ENCODE data around the gene CHMP3. TPM values are rescaled to one million over a fixed set of nuclear protein-coding genes. Genes with fewer than 3 reads are reported as not detected.

CHMP3 gene
- total and polyA plus RNA-seq, 2 of the 13 experiments (the other 11 are each of a cell fraction or from before 2014, with no cell fraction given) = 64.1 to 114 TPM

GRCh38 chr2:86525421-86526340, 37.6 kb downstream of the CHMP3 start:
- Histone ChIP-seq H3K4me3 (replicated peaks in 1 of 3; ENCODE audit: insufficient read depth in 1 of 3, low read depth in 2 of 3, low read length in 3 of 3) (no peak overlapping the region), H2AFZ (ENCODE audit: low read length) (no peak overlapping the region), H3K79me2 (ENCODE audit: insufficient read depth, low read length) (no peaks in the 10 kb centered on the region), H3K27me3 (ENCODE audit: control insufficient read depth in 1 of 2, insufficient read depth in 2 of 2, low read length in 2 of 2) (no peaks in the 10 kb centered on the region), H3K9ac (ENCODE audit: insufficient read depth, low read depth, low read length) (no peak overlapping the region), H3K4me1 (ENCODE audit: insufficient read depth, low read length) (peaks cover 5% of the 10 kb centered on the region; the same call in 1 of the 2 replicates), H3K27ac (ENCODE audit: extremely low read length, insufficient read depth, low read length) (no peak overlapping the region), H3K9me3 (ENCODE audit: low read length) (peaks cover 1% of the 10 kb centered on the region; the same call in 1 of the 2 replicates), H3K4me2 (ENCODE audit: low read depth, low read length) (no peak overlapping the region), H4K20me1 (ENCODE audit: insufficient read depth, low read length) (no peaks in the 10 kb centered on the region), H3K36me3 (replicated peaks in 1 of 2; ENCODE audit: control insufficient read depth in 1 of 2, insufficient read depth in 2 of 2, low read length in 2 of 2) (peaks cover 4 to 17% of the 10 kb centered on the region in 2 experiments)
- ChIA-PET POLR2A (no interaction called here), CTCF (ENCODE audit: low intra/inter-chr PET ratio, low total read pairs) (no interaction called here)
- WGBS (ENCODE audit: low lambda C conversion rate) = 94% methylated on average over 11 of the region's 11 CpGs
- in situ Hi-C loops (cut with HindIII; ENCODE audit: extremely low pct_ligation_motif_present, low pct_unique_long_range_greater_than_20kb) = no loop called here
- BruUV-seq (replicated peaks) = no TSS peak
- DNase-seq (ENCODE audit: low spot score) = no peak
- intact Hi-C loops (cut with micrococcal nuclease; ENCODE audit: unreplicated experiment) = no loop called here
- no peak for TF ChIP-seq NCOA1 (CRISPR knock-in tag; IDR thresholded peaks at IDR 0.05)
- no peak for TF ChIP-seq ZNF317 (CRISPR knock-in tag; IDR thresholded peaks at IDR 0.05)
- no peak for TF ChIP-seq ZNF766 (CRISPR knock-in tag; IDR thresholded peaks at IDR 0.05; ENCODE audit: borderline replicate concordance)
- no peak for TF ChIP-seq PLRG1 (conservative IDR thresholded peaks at IDR 0.05)
- TF ChIP-seq ZNF468 (CRISPR knock-in tag; IDR thresholded peaks at IDR 0.05) = no peak
- FAIRE-seq = no peak
- no peak for ATAC-seq

DNA sequence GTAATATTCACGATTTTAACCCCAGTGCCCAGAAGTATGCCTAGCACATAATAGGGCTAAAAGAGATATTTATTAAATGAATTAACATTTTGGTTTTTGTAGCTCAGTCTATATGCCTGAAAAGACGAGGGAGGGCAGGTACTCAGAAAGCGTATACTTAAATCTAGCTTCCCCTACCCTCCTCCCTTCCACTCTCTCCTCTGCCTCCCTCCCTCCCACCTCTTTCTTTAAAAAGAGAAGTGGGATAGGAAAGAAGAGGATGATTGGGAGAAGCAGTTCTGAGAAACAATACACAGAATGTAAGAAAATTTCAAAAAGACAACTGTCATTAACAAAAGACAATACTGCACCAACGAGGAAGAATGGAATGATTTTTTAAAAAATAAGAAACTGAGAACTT, 39.8 kb downstream of the CHMP3 start:
- ChIA-PET POLR2A (no interaction called here), CTCF (ENCODE audit: low intra/inter-chr PET ratio, low total read pairs) (no interaction called here)
- WGBS (ENCODE audit: low lambda C conversion rate) = 96% methylated on average over 4 of the region's 4 CpGs
- no peaks in the 10 kb centered on the region for H3K27me3 ChIP-seq (ENCODE audit: control insufficient read depth in 1 of 2, insufficient read depth in 2 of 2, low read length in 2 of 2)
- H3K9me3 ChIP-seq (ENCODE audit: low read length) = peaks cover 11% of the 10 kb centered on the region
- no peak overlapping the region for H3K9ac ChIP-seq (ENCODE audit: insufficient read depth, low read depth, low read length)
- no TSS peak for BruUV-seq (replicated peaks)
- no peak overlapping the region for H3K4me2 ChIP-seq (ENCODE audit: low read depth, low read length)
- FAIRE-seq = no peak
- H3K4me3 ChIP-seq (replicated peaks in 1 of 3; ENCODE audit: insufficient read depth in 1 of 3, low read depth in 2 of 3, low read length in 3 of 3) = no peak overlapping the region
- H3K27ac ChIP-seq (ENCODE audit: extremely low read length, insufficient read depth, low read length) = no peak overlapping the region
- in situ Hi-C loops (cut with HindIII; ENCODE audit: extremely low pct_ligation_motif_present, low pct_unique_long_range_greater_than_20kb) (no loop called here), intact Hi-C loops (cut with micrococcal nuclease; ENCODE audit: unreplicated experiment) (no loop called here)
- no peaks in the 10 kb centered on the region; the same call in 1 of the 2 replicates for H4K20me1 ChIP-seq (ENCODE audit: insufficient read depth, low read length)
- H2AFZ ChIP-seq (ENCODE audit: low read length) = no peak overlapping the region
- TF ChIP-seq ATM (IDR thresholded peaks at IDR 0.05; ENCODE audit: borderline replicate concordance) (no peak), REL (CRISPR knock-in tag; conservative IDR thresholded peaks at IDR 0.05) (no peak), ZNF768 (CRISPR knock-in tag; IDR thresholded peaks at IDR 0.05) (no peak), U2AF2 (IDR thresholded peaks at IDR 0.05; ENCODE audit: low read depth, low read length) (no peak), ZNF33B (CRISPR knock-in tag; IDR thresholded peaks at IDR 0.05) (no peak)
- TF ChIP-seq, protein P1, sequence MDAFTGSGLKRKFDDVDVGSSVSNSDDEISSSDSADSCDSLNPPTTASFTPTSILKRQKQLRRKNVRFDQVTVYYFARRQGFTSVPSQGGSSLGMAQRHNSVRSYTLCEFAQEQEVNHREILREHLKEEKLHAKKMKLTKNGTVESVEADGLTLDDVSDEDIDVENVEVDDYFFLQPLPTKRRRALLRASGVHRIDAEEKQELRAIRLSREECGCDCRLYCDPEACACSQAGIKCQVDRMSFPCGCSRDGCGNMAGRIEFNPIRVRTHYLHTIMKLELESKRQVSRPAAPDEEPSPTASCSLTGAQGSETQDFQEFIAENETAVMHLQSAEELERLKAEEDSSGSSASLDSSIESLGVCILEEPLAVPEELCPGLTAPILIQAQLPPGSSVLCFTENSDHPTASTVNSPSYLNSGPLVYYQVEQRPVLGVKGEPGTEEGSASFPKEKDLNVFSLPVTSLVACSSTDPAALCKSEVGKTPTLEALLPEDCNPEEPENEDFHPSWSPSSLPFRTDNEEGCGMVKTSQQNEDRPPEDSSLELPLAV (CRISPR knock-in tag; conservative IDR thresholded peaks at IDR 0.05; ENCODE audit: low read depth) = no peak
- H3K36me3 ChIP-seq (replicated peaks in 1 of 2; ENCODE audit: control insufficient read depth in 1 of 2, insufficient read depth in 2 of 2, low read length in 2 of 2) = peaks cover 5 to 20% of the 10 kb centered on the region in 2 experiments
- no peak for ATAC-seq
- no peak for DNase-seq (ENCODE audit: low spot score)
- peaks cover 5% of the 10 kb centered on the region; the same call in 1 of the 2 replicates for H3K4me1 ChIP-seq (ENCODE audit: insufficient read depth, low read length)
- H3K79me2 ChIP-seq (ENCODE audit: insufficient read depth, low read length) = no peaks in the 10 kb centered on the region

Data from HepG2 (cell line).